C4-2B (cell line): ENCODE results near the gene DNAH17.

Source experiments
- ZFX ChIP-seq: fragments of 450-650 bp; IDR thresholded peaks from 2 replicates; pipeline ENCODE4 v1.6.1; 2017
- TF ChIP-seq, protein P1 (sequence below): fragments of 450-650 bp; conservative IDR thresholded peaks from 2 replicates; pipeline ENCODE4 v1.5.1; 2017; ENCODE audit warnings: mild to moderate bottlenecking

DNA sequence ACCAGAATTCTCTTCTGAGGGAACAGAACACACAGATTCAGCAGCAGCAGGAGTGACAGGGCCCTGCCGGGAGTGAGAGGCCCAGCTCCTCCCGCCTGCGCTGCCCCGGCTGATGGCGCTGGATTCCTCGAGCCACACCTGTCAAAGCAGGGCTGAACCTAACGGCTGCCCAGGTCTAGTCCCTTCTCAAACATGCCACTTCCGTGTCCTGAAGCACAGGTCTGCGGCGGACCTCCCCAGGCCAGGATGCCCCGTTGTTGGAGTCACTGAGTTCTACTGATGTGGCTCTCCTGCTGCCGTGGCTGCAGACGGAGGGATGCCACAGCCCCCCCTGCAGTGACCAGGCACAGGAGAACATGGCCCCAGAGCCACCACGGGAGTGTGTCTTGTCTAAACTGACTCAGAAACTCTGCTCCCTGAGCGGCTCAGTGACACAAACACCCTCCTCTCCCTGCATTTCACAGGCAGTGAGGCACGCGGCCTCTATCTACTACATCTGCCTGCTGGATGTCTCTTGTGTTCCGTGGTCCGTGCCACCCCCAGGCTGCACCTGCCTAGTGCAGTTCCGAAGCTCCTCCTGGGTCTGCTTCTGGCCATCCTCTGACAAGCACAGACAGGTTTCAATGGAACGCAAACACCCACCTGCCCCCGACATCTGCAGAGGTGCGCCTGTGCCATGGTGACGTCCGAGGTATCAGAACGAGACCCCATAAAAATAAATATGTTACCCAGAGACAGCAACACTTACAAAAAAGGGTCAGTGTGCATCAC, 44.7 kb upstream of the DNAH17 start:
- TF ChIP-seq, protein P1, sequence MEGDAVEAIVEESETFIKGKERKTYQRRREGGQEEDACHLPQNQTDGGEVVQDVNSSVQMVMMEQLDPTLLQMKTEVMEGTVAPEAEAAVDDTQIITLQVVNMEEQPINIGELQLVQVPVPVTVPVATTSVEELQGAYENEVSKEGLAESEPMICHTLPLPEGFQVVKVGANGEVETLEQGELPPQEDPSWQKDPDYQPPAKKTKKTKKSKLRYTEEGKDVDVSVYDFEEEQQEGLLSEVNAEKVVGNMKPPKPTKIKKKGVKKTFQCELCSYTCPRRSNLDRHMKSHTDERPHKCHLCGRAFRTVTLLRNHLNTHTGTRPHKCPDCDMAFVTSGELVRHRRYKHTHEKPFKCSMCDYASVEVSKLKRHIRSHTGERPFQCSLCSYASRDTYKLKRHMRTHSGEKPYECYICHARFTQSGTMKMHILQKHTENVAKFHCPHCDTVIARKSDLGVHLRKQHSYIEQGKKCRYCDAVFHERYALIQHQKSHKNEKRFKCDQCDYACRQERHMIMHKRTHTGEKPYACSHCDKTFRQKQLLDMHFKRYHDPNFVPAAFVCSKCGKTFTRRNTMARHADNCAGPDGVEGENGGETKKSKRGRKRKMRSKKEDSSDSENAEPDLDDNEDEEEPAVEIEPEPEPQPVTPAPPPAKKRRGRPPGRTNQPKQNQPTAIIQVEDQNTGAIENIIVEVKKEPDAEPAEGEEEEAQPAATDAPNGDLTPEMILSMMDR: no peak
- no peak for TF ChIP-seq ZFX
